ENCODE measurements around the gene G2E3. TPM values are rescaled to one million over a fixed set of nuclear protein-coding genes. Genes with fewer than 3 reads are reported as not detected.
"Not testable (repeated sequence)": the region's sequence is repeated elsewhere in the genome, so short reads cannot be mapped to it uniquely, and the experiment has no call there.

G2E3 gene
- total RNA-seq, 1 donor from 2014 or later, result 135 TPM

DNA sequence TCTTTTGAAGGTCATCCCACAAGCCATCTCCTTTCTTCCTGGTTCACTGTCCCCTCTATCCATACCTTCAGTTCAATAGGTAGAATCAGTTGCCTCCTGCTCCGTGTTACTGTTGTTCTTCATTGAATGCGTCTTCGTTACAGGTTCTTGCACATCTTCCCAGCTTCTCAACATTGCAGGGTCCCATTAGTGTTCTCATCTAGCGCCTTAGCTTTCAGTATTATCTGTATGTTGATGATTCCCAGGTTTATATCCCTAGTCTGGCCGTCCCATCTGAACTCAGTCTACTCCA lies 65.1 kb downstream of the G2E3 start:
- H3K9me3 Mint-ChIP-seq, result no peaks in the 10 kb centered on the region
- H3K9me3 ChIP-seq (ENCODE audit: low read depth), result no peaks in the 10 kb centered on the region

DNA sequence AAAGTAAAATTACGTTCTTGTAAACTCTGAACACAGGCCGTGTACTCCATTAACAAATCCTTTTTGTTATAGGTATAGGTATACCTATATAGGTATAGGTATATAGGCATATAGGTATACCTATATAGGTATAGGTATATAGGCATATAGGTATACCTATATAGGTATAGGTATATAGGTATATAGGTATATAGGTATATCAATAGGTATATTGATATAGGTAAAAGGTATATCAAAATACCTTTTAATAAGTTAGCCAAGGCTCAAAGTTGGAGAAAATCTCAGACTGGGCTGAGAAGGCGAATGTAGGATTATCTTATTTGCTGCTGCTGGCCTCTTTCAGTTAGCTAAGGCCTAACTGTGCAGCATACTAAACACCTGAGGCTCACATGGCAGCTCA lies 66.6 kb downstream of the G2E3 start:
- Histone ChIP-seq H3F3A (ENCODE audit: low read depth) (peaks cover 20% of the 10 kb centered on the region), H3K4me1 (peaks cover 14% of the 10 kb centered on the region), H4K20me1 (ENCODE audit: low read depth) (peaks cover 45% of the 10 kb centered on the region), H3K36me3 (no peaks in the 10 kb centered on the region), H3K4me3 (no peak overlapping the region), H3K9me3 (ENCODE audit: low read depth) (no peaks in the 10 kb centered on the region), H3K27ac (no peak overlapping the region), H3K4me2 (no peak overlapping the region), H3K79me2 (ENCODE audit: low read depth) (peaks cover 84% of the 10 kb centered on the region), H3K9ac (no peak overlapping the region), H2AFZ (replicated peaks) (no peak overlapping the region), H3K27me3 (no peaks in the 10 kb centered on the region)
- peaks cover 22% of the 10 kb centered on the region for H3K36me3 Mint-ChIP-seq
- peaks cover 19% of the 10 kb centered on the region for H3K4me1 Mint-ChIP-seq
- H3K4me3 Mint-ChIP-seq, result no peak overlapping the region
- H3K27me3 Mint-ChIP-seq (ENCODE audit: insufficient read depth, low read depth), result no peaks in the 10 kb centered on the region
- no peaks in the 10 kb centered on the region for H3K9me3 Mint-ChIP-seq
- no peak for DNase-seq (ENCODE audit: low spot score)
- TF ChIP-seq EZH2phosphoT487 (IDR thresholded peaks at IDR 0.05), result no peak
- TF ChIP-seq EZH2 (IDR thresholded peaks at IDR 0.05), result no peak
- TF ChIP-seq, protein P1, sequence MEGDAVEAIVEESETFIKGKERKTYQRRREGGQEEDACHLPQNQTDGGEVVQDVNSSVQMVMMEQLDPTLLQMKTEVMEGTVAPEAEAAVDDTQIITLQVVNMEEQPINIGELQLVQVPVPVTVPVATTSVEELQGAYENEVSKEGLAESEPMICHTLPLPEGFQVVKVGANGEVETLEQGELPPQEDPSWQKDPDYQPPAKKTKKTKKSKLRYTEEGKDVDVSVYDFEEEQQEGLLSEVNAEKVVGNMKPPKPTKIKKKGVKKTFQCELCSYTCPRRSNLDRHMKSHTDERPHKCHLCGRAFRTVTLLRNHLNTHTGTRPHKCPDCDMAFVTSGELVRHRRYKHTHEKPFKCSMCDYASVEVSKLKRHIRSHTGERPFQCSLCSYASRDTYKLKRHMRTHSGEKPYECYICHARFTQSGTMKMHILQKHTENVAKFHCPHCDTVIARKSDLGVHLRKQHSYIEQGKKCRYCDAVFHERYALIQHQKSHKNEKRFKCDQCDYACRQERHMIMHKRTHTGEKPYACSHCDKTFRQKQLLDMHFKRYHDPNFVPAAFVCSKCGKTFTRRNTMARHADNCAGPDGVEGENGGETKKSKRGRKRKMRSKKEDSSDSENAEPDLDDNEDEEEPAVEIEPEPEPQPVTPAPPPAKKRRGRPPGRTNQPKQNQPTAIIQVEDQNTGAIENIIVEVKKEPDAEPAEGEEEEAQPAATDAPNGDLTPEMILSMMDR (IDR thresholded peaks at IDR 0.05), result no peak
- H3K27ac Mint-ChIP-seq, result no peak overlapping the region

More for the DNA sequence above, 65.1 kb downstream of the G2E3 start:
- peaks cover 19% of the 10 kb centered on the region for H3K36me3 Mint-ChIP-seq
- no peak for DNase-seq (ENCODE audit: low spot score)
- H3K27me3 Mint-ChIP-seq (ENCODE audit: insufficient read depth, low read depth), result no peaks in the 10 kb centered on the region
- Histone ChIP-seq H2AFZ (replicated peaks) (no peak overlapping the region), H3K27ac (no peak overlapping the region), H3K36me3 (no peaks in the 10 kb centered on the region), H3K9ac (no peak overlapping the region), H3K4me2 (peak overlapping the region; percentile 79), H3K4me3 (peak overlapping the region; percentile 86), H3K79me2 (ENCODE audit: low read depth) (peaks cover 70% of the 10 kb centered on the region), H3F3A (ENCODE audit: low read depth) (peaks cover 32% of the 10 kb centered on the region), H3K4me1 (peaks cover 14% of the 10 kb centered on the region), H3K27me3 (no peaks in the 10 kb centered on the region), H4K20me1 (ENCODE audit: low read depth) (peaks cover 33% of the 10 kb centered on the region)
- peak overlapping the region; percentile 55 for H3K4me3 Mint-ChIP-seq
- no peak overlapping the region for H3K27ac Mint-ChIP-seq
- TF ChIP-seq EZH2phosphoT487 (IDR thresholded peaks at IDR 0.05) (no peak), EZH2 (IDR thresholded peaks at IDR 0.05) (no peak)
- TF ChIP-seq, protein P1 (IDR thresholded peaks at IDR 0.05), result no peak
- H3K4me1 Mint-ChIP-seq, result peaks cover 19% of the 10 kb centered on the region

DNA sequence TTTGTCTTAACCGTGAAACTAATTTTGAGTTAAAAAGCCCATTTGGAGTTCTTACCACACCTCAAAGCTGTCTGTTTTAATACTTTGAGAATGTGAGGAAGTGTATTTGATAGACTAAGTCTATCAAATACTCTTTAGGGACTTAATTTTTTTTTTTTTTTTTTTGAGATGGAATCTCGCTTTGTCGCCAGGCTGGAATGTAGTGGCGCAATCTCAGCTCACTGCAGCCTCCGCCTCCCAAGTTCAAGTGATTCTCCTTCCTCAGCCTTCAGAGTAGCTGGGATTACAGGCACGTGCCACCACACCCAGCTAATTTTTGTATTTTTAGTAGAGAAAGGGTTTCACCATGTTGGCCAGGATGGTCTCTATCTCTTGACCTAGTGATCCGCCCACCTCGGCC lies 70.5 kb downstream of the G2E3 start:
- not testable (repeated sequence) for H2AFZ ChIP-seq (replicated peaks); H3K4me1 ChIP-seq; H3F3A ChIP-seq (ENCODE audit: low read depth); DNase-seq (ENCODE audit: low spot score); H3K4me3 Mint-ChIP-seq; H3K9me3 ChIP-seq (ENCODE audit: low read depth); H3K9ac ChIP-seq; H3K27ac Mint-ChIP-seq; H3K4me3 ChIP-seq; H3K27ac ChIP-seq; H3K4me2 ChIP-seq; H3K36me3 ChIP-seq; H3K4me1 Mint-ChIP-seq; H3K9me3 Mint-ChIP-seq; H3K27me3 Mint-ChIP-seq (ENCODE audit: insufficient read depth, low read depth); H3K27me3 ChIP-seq
- H3K36me3 Mint-ChIP-seq, result peaks cover 24% of the 10 kb centered on the region
- Histone ChIP-seq H4K20me1 (ENCODE audit: low read depth) (peaks cover 36% of the 10 kb centered on the region), H3K79me2 (ENCODE audit: low read depth) (peaks cover 83% of the 10 kb centered on the region)

DNA sequence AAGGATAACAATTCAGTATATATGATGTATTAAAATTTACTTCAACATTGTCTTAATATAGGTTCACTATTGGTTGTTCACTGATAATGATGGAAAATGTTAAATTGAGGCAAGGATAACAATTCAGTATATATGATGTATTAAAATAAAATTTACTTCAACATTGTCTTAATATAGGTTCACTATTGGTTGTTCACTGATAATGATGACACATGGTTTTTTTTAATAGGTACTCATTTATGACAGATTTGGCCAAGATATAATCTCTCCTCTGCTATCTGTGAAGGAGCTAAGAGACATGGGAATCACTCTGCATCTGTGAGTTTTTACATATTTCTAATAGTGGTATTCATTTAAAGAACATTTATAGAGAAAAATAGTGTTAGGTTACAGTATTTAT lies 71.3 kb downstream of the G2E3 start:
- Histone ChIP-seq H3K36me3 (no peaks in the 10 kb centered on the region), H3K4me3 (no peak overlapping the region), H3K4me2 (no peak overlapping the region), H3K9ac (no peak overlapping the region), H3K79me2 (ENCODE audit: low read depth) (peaks cover 75% of the 10 kb centered on the region), H3K27ac (no peak overlapping the region), H3F3A (ENCODE audit: low read depth) (no peaks in the 10 kb centered on the region), H3K27me3 (no peaks in the 10 kb centered on the region), H3K4me1 (no peaks in the 10 kb centered on the region), H2AFZ (replicated peaks) (no peak overlapping the region), H3K9me3 (ENCODE audit: low read depth) (no peaks in the 10 kb centered on the region), H4K20me1 (ENCODE audit: low read depth) (peaks cover 31% of the 10 kb centered on the region)
- peaks cover 23% of the 10 kb centered on the region for H3K36me3 Mint-ChIP-seq
- no peak overlapping the region for H3K4me3 Mint-ChIP-seq
- no peaks in the 10 kb centered on the region for H3K9me3 Mint-ChIP-seq
- no peak for DNase-seq (ENCODE audit: low spot score)
- no peak overlapping the region for H3K27ac Mint-ChIP-seq
- H3K27me3 Mint-ChIP-seq (ENCODE audit: insufficient read depth, low read depth), result no peaks in the 10 kb centered on the region
- no peaks in the 10 kb centered on the region for H3K4me1 Mint-ChIP-seq
- TF ChIP-seq EZH2phosphoT487 (IDR thresholded peaks at IDR 0.05), result no peak
- TF ChIP-seq, protein P1 (IDR thresholded peaks at IDR 0.05), result no peak
- no peak for TF ChIP-seq EZH2 (IDR thresholded peaks at IDR 0.05)

Measured in neural progenitor cell (in vitro differentiated cells).